ENCODE results near the gene LVRN. TPM values are rescaled to one million over a fixed set of nuclear protein-coding genes. Genes with fewer than 3 reads are reported as not detected.
A peak's percentile ranks its signal among the peaks of the same experiment; 100 is the strongest.

The LVRN gene
- polyA plus RNA-seq, 1 donor from 2014 or later: not detected

GRCh38 chr5:116075191-116075831, 113.0 kb downstream of the LVRN start:
- Mint-ChIP-seq H3K27me3 (no peaks in the 10 kb centered on the region), H3K36me3 (no peaks in the 10 kb centered on the region), H3K4me1 (peaks cover 22 to 23% (median 22%) of the 10 kb centered on the region in 3 donors), H3K4me3 (peak overlapping the region in 3 of 4 donors; percentile 47 to 62 (median 50)), H3K9me3 (peaks cover 0 to 3% (median 0%) of the 10 kb centered on the region in 3 donors), H3K27ac (peak overlapping the region in 2 of 3 donors; percentile 29 to 78)

DNA sequence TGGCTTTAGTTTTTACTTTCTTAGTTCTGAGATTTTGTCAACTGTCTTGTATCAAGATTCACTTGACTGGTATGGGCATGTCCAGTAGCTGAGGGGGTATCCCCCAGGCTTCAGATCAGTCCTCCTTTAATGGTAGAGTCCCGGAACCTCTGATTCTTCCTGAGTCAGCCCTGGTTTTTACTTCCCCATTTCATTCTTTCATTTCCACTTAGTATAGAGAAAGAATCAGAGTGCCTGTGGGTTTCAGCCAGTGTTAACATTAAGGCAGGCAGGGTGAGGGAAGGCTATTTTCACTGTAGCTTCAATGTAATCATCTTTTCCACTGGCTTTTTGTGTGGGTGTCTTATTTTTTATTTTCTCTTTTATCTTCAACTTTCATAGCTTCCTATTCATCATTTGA, 114.2 kb downstream of the LVRN start:
- peaks cover 0 to 3% (median 0%) of the 10 kb centered on the region in 3 donors for H3K9me3 Mint-ChIP-seq
- H3K4me3 Mint-ChIP-seq: peak overlapping the region in 2 of 4 donors; percentile 55 to 80
- peaks cover 2% of the 10 kb centered on the region for H3K36me3 Mint-ChIP-seq
- peak overlapping the region; percentile 11 to 76 (median 20) for H3K27ac Mint-ChIP-seq
- H3K4me1 Mint-ChIP-seq: peaks cover 22 to 23% (median 23%) of the 10 kb centered on the region in 3 donors
- no peaks in the 10 kb centered on the region for H3K27me3 Mint-ChIP-seq

Other genes with a start within 250 kb of the LVRN start
- not detected for gene CDO1, start 145.8 kb upstream of the LVRN start, polyA plus RNA-seq
- gene ATG12, start 120.9 kb upstream of the LVRN start, polyA plus RNA-seq: 112 TPM
- gene AP3S1, start 120.5 kb upstream of the LVRN start, polyA plus RNA-seq: 87.5 TPM
- gene ARL14EPL, start 70.0 kb downstream of the LVRN start, polyA plus RNA-seq: 0.69 TPM
- 39.4 TPM for gene COMMD10, start 122.5 kb downstream of the LVRN start, polyA plus RNA-seq